SU-DHL-6 (cell line): ENCODE results near the gene LPAR4.
"Not testable (repeated sequence)": the region's sequence is repeated elsewhere in the genome, so short reads cannot be mapped to it uniquely, and the experiment has no call there.

Experiments
- H2AFZ ChIP-seq: fragments of 200-600 bp; sonication (generic); 2 replicates; pipeline ENCODE4 v1.6.1; 2014; ENCODE audit warnings: low read depth, mild to moderate bottlenecking, moderate library complexity, mixed read lengths, antibody characterized with exemption, low read length; ENCODE audit not compliant: severe bottlenecking
- H3F3A ChIP-seq: fragments of 200-600 bp; shearing (Covaris generic); 2 replicates; pipeline ENCODE4 v1.6.0; 2016; ENCODE audit warnings: antibody characterized with exemption, mild to moderate bottlenecking; ENCODE audit not compliant: insufficient read depth
- H3K27ac ChIP-seq: fragments of 200-600 bp; sonication (generic); 2 replicates; pipeline ENCODE4 v1.5.1; 2016; ENCODE audit warnings: low read depth, mild to moderate bottlenecking, low read length, moderate library complexity, mixed read lengths
- H3K27me3 ChIP-seq: fragments of 200-600 bp; sonication (generic), shearing (Covaris generic); 2 replicates; pipeline ENCODE4 v1.6.0; 2014; ENCODE audit warnings: mild to moderate bottlenecking, low read length
- H3K36me3 ChIP-seq: fragments of 200-600 bp; sonication (generic); 2 replicates; pipeline ENCODE4 v1.6.1; 2014; ENCODE audit warnings: mild to moderate bottlenecking, low read length, mixed read lengths
- H3K4me2 ChIP-seq: fragments of 300-600, 200-600 bp; shearing (Covaris generic), sonication (generic); 2 replicates; pipeline ENCODE4 v1.6.0; 2014; ENCODE audit warnings: low read length, low read depth, mild to moderate bottlenecking; ENCODE audit not compliant: poor library complexity, severe bottlenecking
- H3K4me3 ChIP-seq: fragments of 200-600 bp; sonication (generic); 2 replicates; pipeline ENCODE4 v1.5.1; 2014; ENCODE audit warnings: antibody characterized with exemption, low read length, mild to moderate bottlenecking, mixed read lengths; ENCODE audit not compliant: insufficient read depth, poor library complexity, severe bottlenecking
- H3K79me2 ChIP-seq: fragments of 200-600 bp; sonication (generic); 2 replicates; pipeline ENCODE4 v1.6.1; 2014; ENCODE audit warnings: mild to moderate bottlenecking, low read length, moderate library complexity; ENCODE audit not compliant: insufficient read depth
- H3K9ac ChIP-seq: fragments of 200-600 bp; sonication (generic); 2 replicates; pipeline ENCODE4 v1.7.0; 2014; ENCODE audit warnings: mild to moderate bottlenecking, low read length
- H3K9me2 ChIP-seq: fragments of 200-600 bp; sonication (generic); replicated peaks from 2 replicates; pipeline ENCODE4 v1.6.1; 2014; ENCODE audit warnings: low read length; ENCODE audit not compliant: insufficient read depth
- H3K9me3 ChIP-seq: fragments of 200-600 bp; sonication (generic); 2 replicates; pipeline ENCODE4 v1.6.1; 2014; ENCODE audit warnings: low read length, mixed read lengths; ENCODE audit not compliant: insufficient read depth
- H4K20me1 ChIP-seq: fragments of 200-600 bp; sonication (generic); 2 replicates; pipeline ENCODE4 v1.6.1; 2014; ENCODE audit warnings: low read depth, mild to moderate bottlenecking, antibody characterized with exemption, low read length, moderate library complexity, mixed read lengths
- CTCF ChIP-seq: fragments of 200-600 bp; sonication (generic); IDR thresholded peaks from one replicate; pipeline ENCODE4 v1.5.1; 2017; ENCODE audit warnings: antibody characterized with exemption, mild to moderate bottlenecking, low read length, moderate library complexity; ENCODE audit not compliant: insufficient read depth, poor library complexity, severe bottlenecking
- EZH2phosphoT487 ChIP-seq: fragments of 200-600 bp; sonication (generic), shearing (Covaris generic); conservative IDR thresholded peaks from 2 replicates; pipeline ENCODE4 v1.6.1; 2018; ENCODE audit warnings: mild to moderate bottlenecking, antibody characterized with exemption, low read length, moderate library complexity, mixed read lengths

Gene LPAR4

GRCh38 chrX:78800114-78800513 lies 52.6 kb downstream of the LPAR4 start:
- Histone ChIP-seq H2AFZ (no peak overlapping the region), H3K27ac (no peak overlapping the region), H4K20me1 (no peaks in the 10 kb centered on the region), H3K79me2 (no peaks in the 10 kb centered on the region), H3K9ac (no peak overlapping the region), H3K27me3 (no peaks in the 10 kb centered on the region), H3F3A (no peaks in the 10 kb centered on the region), H3K4me2 (no peak overlapping the region), H3K9me2 (no peaks in the 10 kb centered on the region), H3K4me3 (no peak overlapping the region), H3K36me3 (no peaks in the 10 kb centered on the region), H3K9me3 (no peaks in the 10 kb centered on the region)
- TF ChIP-seq EZH2phosphoT487 (no peak), CTCF (no peak)

DNA sequence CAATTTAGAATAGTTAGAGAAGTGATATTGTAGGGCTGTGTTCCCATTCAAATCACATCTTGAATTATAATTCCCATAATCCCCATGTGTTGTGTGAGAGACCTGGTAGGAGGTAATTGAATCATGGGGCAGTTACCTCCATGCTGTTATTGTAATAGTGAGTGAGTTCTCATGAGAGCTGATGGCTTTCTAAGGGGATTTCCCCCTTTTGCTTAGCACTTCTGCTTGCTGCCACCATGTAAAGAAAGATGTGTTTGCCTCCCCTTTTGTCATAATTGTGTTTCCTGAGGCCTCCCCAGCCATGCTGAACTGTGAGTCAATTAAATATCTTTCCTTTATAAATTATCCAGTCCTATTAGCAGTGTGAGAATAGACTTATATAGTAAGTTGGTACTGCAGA lies 53.2 kb downstream of the LPAR4 start:
- Histone ChIP-seq H3K9me3 (no peaks in the 10 kb centered on the region), H3K36me3 (no peaks in the 10 kb centered on the region), H3K79me2 (no peaks in the 10 kb centered on the region), H3K4me2 (no peak overlapping the region), H3K9ac (no peak overlapping the region), H3K27me3 (no peaks in the 10 kb centered on the region), H3K9me2 (no peaks in the 10 kb centered on the region), H2AFZ (no peak overlapping the region), H3F3A (no peaks in the 10 kb centered on the region), H4K20me1 (no peaks in the 10 kb centered on the region), H3K27ac (no peak overlapping the region), H3K4me3 (no peak overlapping the region)
- TF ChIP-seq EZH2phosphoT487 = no peak
- no peak for TF ChIP-seq CTCF

DNA sequence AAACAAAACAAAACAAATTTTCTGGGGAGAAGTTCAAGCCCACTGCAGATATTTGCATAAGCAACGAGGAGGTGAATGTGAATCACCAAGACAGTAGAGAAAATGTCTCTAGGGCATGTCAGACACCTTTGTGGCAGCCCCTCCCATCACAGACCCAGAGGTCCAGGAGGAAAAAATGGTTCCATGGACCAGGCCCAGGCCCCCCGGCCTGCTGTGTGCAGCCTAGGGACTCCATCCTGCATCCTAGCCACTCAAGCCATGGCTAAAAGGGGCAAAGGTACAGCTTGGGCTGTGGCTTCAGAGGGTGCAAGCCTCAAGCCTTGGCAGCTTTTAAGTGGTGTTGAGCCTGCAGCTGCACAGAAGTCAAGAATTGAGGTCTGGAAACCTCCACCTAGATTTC lies 54.0 kb downstream of the LPAR4 start:
- H3F3A ChIP-seq = no peaks in the 10 kb centered on the region
- no peak overlapping the region for H3K4me3 ChIP-seq
- no peaks in the 10 kb centered on the region for H3K27me3 ChIP-seq
- H3K79me2 ChIP-seq = no peaks in the 10 kb centered on the region
- no peak for TF ChIP-seq EZH2phosphoT487
- TF ChIP-seq CTCF = no peak
- no peak overlapping the region for H2AFZ ChIP-seq
- no peak overlapping the region for H3K9ac ChIP-seq
- no peaks in the 10 kb centered on the region for H4K20me1 ChIP-seq
- H3K9me2 ChIP-seq = no peaks in the 10 kb centered on the region
- no peaks in the 10 kb centered on the region for H3K36me3 ChIP-seq
- no peak overlapping the region for H3K27ac ChIP-seq
- H3K9me3 ChIP-seq = no peaks in the 10 kb centered on the region
- H3K4me2 ChIP-seq = no peak overlapping the region

GRCh38 chrX:78802526-78802925 lies 55.0 kb downstream of the LPAR4 start:
- H3K27me3 ChIP-seq, H2AFZ ChIP-seq, H3K27ac ChIP-seq, H3K4me3 ChIP-seq, H4K20me1 ChIP-seq, H3K79me2 ChIP-seq, H3K9me2 ChIP-seq, H3K9me3 ChIP-seq, H3F3A ChIP-seq, H3K36me3 ChIP-seq, H3K4me2 ChIP-seq, H3K9ac ChIP-seq: not testable (repeated sequence)
